Subcutaneous adipose tissue (tissue), 4 donors: ENCODE data around the gene ZBTB5. TPM values are rescaled to one million over a fixed set of nuclear protein-coding genes. Genes with fewer than 3 reads are reported as not detected.

ENCODE experiments used
- CTCF ChIP-seq: fragments of 450-650 bp; IDR thresholded peaks from one replicate; pipeline ENCODE4 v1.5.1; 2016; ENCODE audit warnings: low read depth, mild to moderate bottlenecking, control low read depth, antibody characterized with exemption, moderate library complexity
- total RNA-seq, 4 donors: library from RNA; depleted of rRNA; stranded (reverse); fragments of >200 nt; gene quantifications; one replicate each; pipeline ENCODE4 v1.1.0, GENCODE V29; 2016

ZBTB5 gene
- total RNA-seq, 4 donors from 2014 or later: 6.0 to 9.0 (median 7.7) TPM

- TF ChIP-seq CTCF: no peak
Observed at GRCh38 chr9:37497320-37497719, 32.1 kb upstream of the ZBTB5 start.

DNA sequence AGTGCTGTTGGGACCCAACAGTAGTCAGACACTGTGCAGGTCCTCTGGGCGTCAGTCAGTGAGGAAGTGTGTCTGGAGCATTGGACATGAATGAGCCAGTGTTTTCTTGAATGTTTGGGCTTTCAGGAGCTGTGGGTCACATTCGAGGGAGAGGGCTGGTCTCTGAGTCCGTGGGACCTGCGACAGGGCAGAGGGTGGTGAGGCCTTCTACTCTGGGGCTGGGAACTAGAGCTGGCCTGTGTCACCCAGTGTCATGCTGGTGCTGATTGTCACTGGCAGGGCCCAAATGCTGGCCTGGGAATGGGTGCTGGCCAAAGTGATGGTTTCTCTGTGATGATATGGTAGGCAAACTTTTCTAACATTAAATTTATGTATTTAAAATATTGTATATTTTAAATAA is 30.8 kb upstream of the ZBTB5 start:
- no peak for TF ChIP-seq CTCF

DNA sequence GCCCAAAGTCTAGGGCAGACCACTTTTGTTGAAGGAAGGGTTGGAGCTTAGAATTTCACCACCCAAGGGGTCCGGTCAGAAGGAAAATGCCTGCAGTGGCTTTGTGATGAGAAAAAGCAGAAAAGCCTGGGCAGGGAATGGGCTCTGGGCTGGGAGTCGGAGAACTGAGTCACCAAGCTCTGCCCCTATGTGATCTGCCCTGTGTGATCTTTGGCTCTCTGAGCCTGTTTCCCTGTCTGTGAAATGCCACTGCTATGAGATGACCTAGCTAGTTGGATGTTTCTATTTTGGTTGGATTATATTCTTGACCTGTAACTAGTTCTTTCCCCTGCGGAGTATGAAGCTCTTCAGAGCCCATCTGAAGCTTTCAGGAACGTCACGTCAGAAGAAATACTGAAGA is 30.3 kb upstream of the ZBTB5 start:
- TF ChIP-seq CTCF: no peak

GRCh38 chr9:37491939-37492338 is 26.7 kb upstream of the ZBTB5 start:
- TF ChIP-seq CTCF: no peak

- TF ChIP-seq CTCF: no peak
Observed at GRCh38 chr9:37486616-37487548, 21.6 kb upstream of the ZBTB5 start.

DNA sequence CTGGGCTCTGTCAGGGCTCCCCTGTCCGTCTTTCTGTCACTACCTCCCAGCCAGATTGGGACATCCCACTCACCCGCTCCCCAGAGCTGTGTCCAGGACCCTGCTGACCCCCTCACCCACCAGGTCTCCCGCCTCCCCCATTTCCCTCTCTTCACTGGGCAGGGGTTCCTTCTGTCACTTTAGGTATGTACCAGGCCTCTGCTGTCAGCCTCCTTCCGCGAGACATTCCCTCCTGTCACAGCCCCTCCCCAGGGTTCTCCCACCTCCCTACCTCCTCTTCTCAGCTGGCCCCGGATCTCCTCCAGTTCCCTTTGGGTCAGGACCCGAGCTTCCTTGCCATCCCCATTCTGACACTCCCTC is 21.0 kb upstream of the ZBTB5 start:
- TF ChIP-seq CTCF: no peak

DNA sequence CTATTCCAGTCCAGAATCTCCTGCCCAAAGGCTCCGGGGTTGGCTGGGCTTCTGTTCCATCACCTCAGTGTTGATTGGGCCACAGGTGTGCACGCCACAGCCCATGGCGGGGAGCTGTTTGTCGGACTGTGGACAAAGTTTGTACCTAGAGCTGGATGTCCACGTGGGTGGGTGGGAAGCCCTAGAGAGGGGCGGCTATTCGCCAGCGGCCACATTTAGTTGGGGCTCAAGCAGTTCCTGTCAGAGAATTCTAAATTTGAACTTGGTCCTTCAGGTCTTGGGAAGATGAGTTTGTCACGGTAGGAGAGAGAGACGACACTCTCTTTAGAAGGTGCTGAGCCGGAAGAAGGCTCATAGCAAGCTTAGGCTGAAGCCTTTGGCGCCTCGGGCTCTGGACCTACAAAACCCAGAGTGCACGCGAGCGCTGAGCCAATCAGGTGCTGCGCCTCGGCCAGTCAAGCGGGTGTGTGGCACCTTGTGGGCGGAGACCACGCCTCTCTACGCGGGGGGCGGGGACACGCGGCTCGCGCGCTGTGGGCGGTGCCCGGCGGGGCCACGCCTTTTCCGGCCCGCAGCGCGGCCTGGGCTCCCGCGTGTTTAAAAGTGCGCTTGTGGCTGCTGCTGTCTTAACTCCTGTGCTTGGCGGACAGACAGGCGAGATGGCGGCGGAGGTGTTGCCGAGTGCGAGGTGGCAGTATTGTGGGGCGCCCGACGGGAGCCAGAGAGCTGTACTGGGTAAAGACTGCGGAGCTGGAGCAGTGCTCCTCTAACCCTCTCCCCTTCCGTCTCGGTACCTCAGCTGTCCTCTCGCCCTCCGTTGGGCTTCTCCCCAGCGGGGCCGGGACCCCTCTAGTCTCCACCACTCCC is 20.4 kb upstream of the ZBTB5 start, which contains the start of gene POLR1E:
Gene POLR1E (plus strand): TSS at position 560 of the 867 bp plus-strand sequence. CDS start 100 bp downstream, at position 660.
- no peak for TF ChIP-seq CTCF
